ENCODE data around the gene MRPS25. TPM values are rescaled to one million over a fixed set of nuclear protein-coding genes. Genes with fewer than 3 reads are reported as not detected.

The MRPS25 gene
- total RNA-seq, 4 donors from 2014 or later = 23.9 to 39.2 (median 29.5) TPM

GRCh38 chr3:15094187-15094875 is 29.2 kb upstream of the MRPS25 start:
- TF ChIP-seq POLR2A (IDR thresholded peaks at IDR 0.05) = no peak
- TF ChIP-seq, protein P1, sequence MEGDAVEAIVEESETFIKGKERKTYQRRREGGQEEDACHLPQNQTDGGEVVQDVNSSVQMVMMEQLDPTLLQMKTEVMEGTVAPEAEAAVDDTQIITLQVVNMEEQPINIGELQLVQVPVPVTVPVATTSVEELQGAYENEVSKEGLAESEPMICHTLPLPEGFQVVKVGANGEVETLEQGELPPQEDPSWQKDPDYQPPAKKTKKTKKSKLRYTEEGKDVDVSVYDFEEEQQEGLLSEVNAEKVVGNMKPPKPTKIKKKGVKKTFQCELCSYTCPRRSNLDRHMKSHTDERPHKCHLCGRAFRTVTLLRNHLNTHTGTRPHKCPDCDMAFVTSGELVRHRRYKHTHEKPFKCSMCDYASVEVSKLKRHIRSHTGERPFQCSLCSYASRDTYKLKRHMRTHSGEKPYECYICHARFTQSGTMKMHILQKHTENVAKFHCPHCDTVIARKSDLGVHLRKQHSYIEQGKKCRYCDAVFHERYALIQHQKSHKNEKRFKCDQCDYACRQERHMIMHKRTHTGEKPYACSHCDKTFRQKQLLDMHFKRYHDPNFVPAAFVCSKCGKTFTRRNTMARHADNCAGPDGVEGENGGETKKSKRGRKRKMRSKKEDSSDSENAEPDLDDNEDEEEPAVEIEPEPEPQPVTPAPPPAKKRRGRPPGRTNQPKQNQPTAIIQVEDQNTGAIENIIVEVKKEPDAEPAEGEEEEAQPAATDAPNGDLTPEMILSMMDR (IDR thresholded peaks at IDR 0.05) = no peak
- Histone ChIP-seq H3K27me3 (no peaks in the 10 kb centered on the region), H3K9me3 (no peaks in the 10 kb centered on the region), H3K27ac (no peak overlapping the region), H3K4me1 (peaks cover 6 to 17% (median 10%) of the 10 kb centered on the region in 3 donors), H3K4me3 (no peak overlapping the region), H3K36me3 (peaks cover 7 to 70% (median 9%) of the 10 kb centered on the region in 3 donors)
- intact Hi-C loops (cut with DNase I) = no loop called here
- no peak for DNase-seq
- 70 to 82% methylated on average over 5 of the region's 5 CpGs for WGBS, 2 donors

- peaks cover 2 to 9% (median 5%) of the 10 kb centered on the region in 3 donors for H3K4me1 ChIP-seq
- TF ChIP-seq, protein P1 (IDR thresholded peaks at IDR 0.05) = no peak
- no peak for TF ChIP-seq POLR2A (IDR thresholded peaks at IDR 0.05)
- intact Hi-C loops (cut with DNase I) = no loop called here
- H3K27me3 ChIP-seq = no peaks in the 10 kb centered on the region
- WGBS, 2 donors = 96 to 100% methylated on average over 1 of the region's 1 CpG
- H3K36me3 ChIP-seq = peaks cover 7 to 86% (median 14%) of the 10 kb centered on the region in 3 donors
- no peak overlapping the region for H3K4me3 ChIP-seq
- no peak overlapping the region for H3K27ac ChIP-seq
- DNase-seq = no peak
- no peaks in the 10 kb centered on the region for H3K9me3 ChIP-seq
Measured at GRCh38 chr3:15092686-15093085, 27.6 kb upstream of the MRPS25 start.

- no peak overlapping the region for H3K4me3 ChIP-seq
- no peaks in the 10 kb centered on the region for H3K27me3 ChIP-seq
- H3K4me1 ChIP-seq = no peaks in the 10 kb centered on the region
- intact Hi-C loops (cut with DNase I) = no loop called here
- no peak for TF ChIP-seq POLR2A (IDR thresholded peaks at IDR 0.05)
- TF ChIP-seq, protein P1 (IDR thresholded peaks at IDR 0.05) = no peak
- no peak overlapping the region for H3K27ac ChIP-seq
- H3K36me3 ChIP-seq = peaks cover 7 to 97% (median 14%) of the 10 kb centered on the region in 3 donors
- H3K9me3 ChIP-seq = no peaks in the 10 kb centered on the region
- 90 to 93% methylated on average over 5 of the region's 5 CpGs for WGBS, 2 donors
- no peak for DNase-seq
Measured at GRCh38 chr3:15091575-15091974, 26.5 kb upstream of the MRPS25 start.

- Histone ChIP-seq H3K4me1 (no peaks in the 10 kb centered on the region), H3K36me3 (peaks cover 6 to 98% (median 23%) of the 10 kb centered on the region in 3 donors)
- WGBS, 2 donors = 83 to 90% methylated on average over 1 of the region's 1 CpG
Measured at GRCh38 chr3:15089201-15089600, 24.1 kb upstream of the MRPS25 start.

GRCh38 chr3:15086699-15087098 is 21.6 kb upstream of the MRPS25 start:
- no peak for DNase-seq
- TF ChIP-seq POLR2A (IDR thresholded peaks at IDR 0.05) = no peak
- TF ChIP-seq, protein P1 (IDR thresholded peaks at IDR 0.05) = no peak
- WGBS, 2 donors = 83 to 87% methylated on average over 2 of the region's 2 CpGs
- Histone ChIP-seq H3K4me3 (no peak overlapping the region), H3K9me3 (no peaks in the 10 kb centered on the region), H3K27ac (no peak overlapping the region), H3K27me3 (no peaks in the 10 kb centered on the region), H3K36me3 (peaks cover 13 to 98% (median 31%) of the 10 kb centered on the region in 3 donors), H3K4me1 (no peaks in the 10 kb centered on the region)
- intact Hi-C loops (cut with DNase I) = no loop called here

More at GRCh38 chr3:15089201-15089600, 24.1 kb upstream of the MRPS25 start:
- DNase-seq = no peak
- no peaks in the 10 kb centered on the region for H3K9me3 ChIP-seq
- intact Hi-C loops (cut with DNase I) = no loop called here
- no peak overlapping the region for H3K27ac ChIP-seq
- no peaks in the 10 kb centered on the region for H3K27me3 ChIP-seq
- H3K4me3 ChIP-seq = no peak overlapping the region
- no peak for TF ChIP-seq POLR2A (IDR thresholded peaks at IDR 0.05)
- TF ChIP-seq, protein P1 (IDR thresholded peaks at IDR 0.05) = no peak

Measured in esophagus squamous epithelium (tissue), 5 donors.